GM23248 (cell line): ENCODE data around the gene PYDC2. TPM values are rescaled to one million over a fixed set of nuclear protein-coding genes. Genes with fewer than 3 reads are reported as not detected.

ENCODE experiments used
- DNase-seq: peaks from one replicate; pipeline ENCODE4 v3.0.0-alpha.2; 2015
- H2AFZ ChIP-seq: fragments of 200-600 bp; sonication (generic); 2 replicates; pipeline ENCODE4 v1.6.1; 2016; ENCODE audit warnings: antibody characterized with exemption
- H3F3A ChIP-seq: fragments of 200-600 bp; sonication (generic); 2 replicates; pipeline ENCODE4 v1.6.1; 2016; ENCODE audit warnings: mild to moderate bottlenecking, antibody characterized with exemption, mixed run types; ENCODE audit not compliant: insufficient read depth
- H3K27ac ChIP-seq: fragments of 200-600 bp; sonication (generic); 2 replicates; pipeline ENCODE4 v1.5.1; 2016; ENCODE audit warnings: mild to moderate bottlenecking
- H3K27me3 ChIP-seq: fragments of 200-600 bp; sonication (generic); replicated peaks from 2 replicates; pipeline ENCODE4 v1.6.1; 2016; ENCODE audit warnings: mild to moderate bottlenecking; ENCODE audit not compliant: insufficient read depth
- H3K36me3 ChIP-seq: fragments of 200-600 bp; sonication (generic); 2 replicates; pipeline ENCODE4 v1.6.1; 2016; ENCODE audit warnings: low read depth, mild to moderate bottlenecking
- H3K4me1 ChIP-seq: fragments of 200-600 bp; sonication (generic); 2 replicates; pipeline ENCODE4 v1.6.1; 2016; ENCODE audit warnings: mild to moderate bottlenecking; ENCODE audit not compliant: insufficient read depth
- H3K4me2 ChIP-seq: fragments of 200-600 bp; sonication (generic); one replicate; pipeline ENCODE4 v1.6.1; 2016; ENCODE audit warnings: mild to moderate bottlenecking; ENCODE audit not compliant: unreplicated experiment
- H3K4me3 ChIP-seq: fragments of 200-600 bp; sonication (generic); 2 replicates; pipeline ENCODE4 v1.5.1; 2016; ENCODE audit warnings: mild to moderate bottlenecking
- H3K79me2 ChIP-seq: fragments of 200-600 bp; sonication (generic); 2 replicates; pipeline ENCODE4 v1.6.1; 2016; ENCODE audit warnings: mild to moderate bottlenecking; ENCODE audit not compliant: insufficient read depth
- H3K9ac ChIP-seq: fragments of 200-600 bp; sonication (generic); 2 replicates; pipeline ENCODE4 v1.6.1; 2016; ENCODE audit warnings: mild to moderate bottlenecking
- H3K9me2 ChIP-seq: fragments of 200-600 bp; sonication (generic); 2 replicates; pipeline ENCODE4 v1.6.1; 2016; ENCODE audit warnings: mixed run types, mild to moderate bottlenecking, moderate library complexity; ENCODE audit not compliant: insufficient read depth
- H3K9me3 ChIP-seq: fragments of 200-600 bp; sonication (generic); one replicate; pipeline ENCODE4 v1.6.1; 2017; ENCODE audit warnings: low read depth
- H4K20me1 ChIP-seq: fragments of 200-600 bp; sonication (generic); 2 replicates; pipeline ENCODE4 v1.6.0; 2016; ENCODE audit not compliant: insufficient read depth
- EZH2 ChIP-seq: fragments of 200-600 bp; sonication (generic); IDR thresholded peaks from 2 replicates; pipeline ENCODE4 v1.6.1; 2018; ENCODE audit warnings: antibody characterized with exemption, mild to moderate bottlenecking; ENCODE audit not compliant: insufficient read depth, poor library complexity, severe bottlenecking
- EZH2phosphoT487 ChIP-seq: fragments of 200-600 bp; sonication (generic); IDR thresholded peaks from 2 replicates; pipeline ENCODE4 v1.6.1; 2018; ENCODE audit warnings: antibody characterized with exemption, moderate library complexity, mild to moderate bottlenecking, low read depth; ENCODE audit not compliant: insufficient read depth
- WGBS, 2 experiments: methylation state at CpG; one replicate each; pipeline ENCODE4 v1.1.6; 2015 to 2017; ENCODE audit warnings: low lambda C conversion rate in 2 of 2, low coverage in 1 of 2; ENCODE audit errors: missing lambda C conversion rate in 2 of 2; 5-methylcytosine and 5-hydroxymethylcytosine counted together
- in situ Hi-C: fragments of 300-500 bp; cut with MboI; formaldehyde crosslinking; loops from 2 replicates; pipeline ENCODE4 v1.15.0; 2020
- polyA plus RNA-seq: library from polyadenylated mRNA; unstranded; fragments of >200 nt; fragmentation: Nextera tagmentation; extraction: Ambion mirVana; gene quantifications from 2 replicates; pipeline ENCODE4 v1.2.1, GENCODE V29; 2016
- total RNA-seq: library from RNA; depleted of rRNA; stranded (reverse); fragments of >200 nt; shearing (Covaris generic); gene quantifications from 2 replicates; pipeline ENCODE4 v1.2.3, GENCODE V29; 2014; rRNA removed

The PYDC2 gene
- total RNA-seq (not detected in 2 replicates), polyA plus RNA-seq (not detected in 2 replicates)

GRCh38 chr3:191461113-191461595 is at the start of gene PYDC2:
PYDC2 (plus strand) TSS chr3:191461163; CDS start chr3:191461163, 0 bp downstream.
- H3K4me2 ChIP-seq = no peak within 1 kb of the TSS
- H2AFZ ChIP-seq = no peak within 1 kb of the TSS
- H3K4me1 ChIP-seq = no peaks in the 10 kb centered on the region
- TF ChIP-seq EZH2 (no peak), EZH2phosphoT487 (no peak)
- H3K27ac ChIP-seq = no peak within 1 kb of the TSS
- H3F3A ChIP-seq = no peaks in the 10 kb centered on the region
- H3K27me3 ChIP-seq = no peaks in the 10 kb centered on the region
- no peaks in the 10 kb centered on the region for H4K20me1 ChIP-seq
- no peak for DNase-seq
- no peaks in the 10 kb centered on the region for H3K9me2 ChIP-seq
- H3K36me3 ChIP-seq = no peaks in the 10 kb centered on the region
- no peaks in the 10 kb centered on the region for H3K9me3 ChIP-seq
- no peaks in the 10 kb centered on the region for H3K79me2 ChIP-seq
- H3K4me3 ChIP-seq = no peak within 1 kb of the TSS
- no peak within 1 kb of the TSS for H3K9ac ChIP-seq
- in situ Hi-C loops = no loop called here
- WGBS, 2 experiments = 10 to 13% methylated on average over 3 of the region's 3 CpGs

GRCh38 chr3:191412759-191413158 is 48.2 kb upstream of the PYDC2 start:
- no peaks in the 10 kb centered on the region for H4K20me1 ChIP-seq

GRCh38 chr3:191414286-191414685 is 46.7 kb upstream of the PYDC2 start:
- in situ Hi-C loops = no loop called here
- Histone ChIP-seq H3K27me3 (no peaks in the 10 kb centered on the region), H3K4me1 (peaks cover 27% of the 10 kb centered on the region), H3K9ac (no peak overlapping the region), H3K9me2 (no peaks in the 10 kb centered on the region), H3K4me2 (peak overlapping the region; percentile 4), H3K4me3 (no peak overlapping the region), H3K79me2 (no peaks in the 10 kb centered on the region), H4K20me1 (no peaks in the 10 kb centered on the region), H3K36me3 (no peaks in the 10 kb centered on the region), H3K27ac (no peak overlapping the region), H2AFZ (peak overlapping the region; percentile 41), H3F3A (peaks cover 10% of the 10 kb centered on the region), H3K9me3 (no peaks in the 10 kb centered on the region)
- no peak for TF ChIP-seq EZH2phosphoT487
- no peak for TF ChIP-seq EZH2
- peak; percentile 38 for DNase-seq
- 19 to 22% methylated on average over 2 of the region's 2 CpGs for WGBS, 2 experiments

More at GRCh38 chr3:191412759-191413158, 48.2 kb upstream of the PYDC2 start:
- in situ Hi-C loops = no loop called here
- no peaks in the 10 kb centered on the region for H3K27me3 ChIP-seq
- H3K4me1 ChIP-seq = peaks cover 27% of the 10 kb centered on the region
- no peaks in the 10 kb centered on the region for H3K9me2 ChIP-seq
- no peaks in the 10 kb centered on the region for H3K36me3 ChIP-seq
- H3K4me3 ChIP-seq = no peak overlapping the region
- TF ChIP-seq EZH2phosphoT487 (no peak), EZH2 (no peak)
- H3K9ac ChIP-seq = no peak overlapping the region
- WGBS, 2 experiments = 19 to 20% methylated on average over 1 of the region's 1 CpG
- peaks cover 10% of the 10 kb centered on the region for H3F3A ChIP-seq
- peak overlapping the region; percentile 40 for H3K4me2 ChIP-seq
- H3K27ac ChIP-seq = peak overlapping the region; percentile 32
- no peaks in the 10 kb centered on the region for H3K9me3 ChIP-seq
- no peaks in the 10 kb centered on the region for H3K79me2 ChIP-seq
- H2AFZ ChIP-seq = 0 out of 2 replicates have a peak overlapping the region, but pooled peaks have one; percentile 22
- DNase-seq = peak; percentile 90

GRCh38 chr3:191414732-191415131 is 46.2 kb upstream of the PYDC2 start:
- H3K36me3 ChIP-seq = no peaks in the 10 kb centered on the region
- H3F3A ChIP-seq = peaks cover 10% of the 10 kb centered on the region
- H3K9me2 ChIP-seq = no peaks in the 10 kb centered on the region
- DNase-seq = no peak
- no peak overlapping the region for H2AFZ ChIP-seq
- peaks cover 27% of the 10 kb centered on the region for H3K4me1 ChIP-seq
- no peak overlapping the region for H3K27ac ChIP-seq
- H3K27me3 ChIP-seq = no peaks in the 10 kb centered on the region
- H3K4me2 ChIP-seq = peak overlapping the region; percentile 4
- no peak overlapping the region for H3K9ac ChIP-seq
- H3K4me3 ChIP-seq = no peak overlapping the region
- in situ Hi-C loops = no loop called here
- H3K79me2 ChIP-seq = no peaks in the 10 kb centered on the region
- no peaks in the 10 kb centered on the region for H4K20me1 ChIP-seq
- 90 to 94% methylated on average over 1 of the region's 1 CpG for WGBS, 2 experiments
- no peaks in the 10 kb centered on the region for H3K9me3 ChIP-seq
- TF ChIP-seq EZH2 (no peak), EZH2phosphoT487 (no peak)

- Histone ChIP-seq H3K4me3 (no peak overlapping the region), H3F3A (peaks cover 10% of the 10 kb centered on the region), H3K4me2 (no peak overlapping the region), H3K36me3 (no peaks in the 10 kb centered on the region), H3K9me3 (no peaks in the 10 kb centered on the region), H4K20me1 (no peaks in the 10 kb centered on the region), H3K27ac (no peak overlapping the region), H3K79me2 (no peaks in the 10 kb centered on the region), H3K9me2 (no peaks in the 10 kb centered on the region), H3K27me3 (no peaks in the 10 kb centered on the region), H2AFZ (no peak overlapping the region), H3K9ac (no peak overlapping the region), H3K4me1 (peaks cover 27% of the 10 kb centered on the region)
- WGBS, 2 experiments = 84 to 87% methylated on average over 9 of the region's 9 CpGs
- in situ Hi-C loops = no loop called here
- TF ChIP-seq EZH2phosphoT487 (no peak), EZH2 (no peak)
- DNase-seq = no peak
Measured at GRCh38 chr3:191415566-191415965, 45.4 kb upstream of the PYDC2 start.
